ENCODE results near the gene FAM83E.

FAM83E gene

DNA sequence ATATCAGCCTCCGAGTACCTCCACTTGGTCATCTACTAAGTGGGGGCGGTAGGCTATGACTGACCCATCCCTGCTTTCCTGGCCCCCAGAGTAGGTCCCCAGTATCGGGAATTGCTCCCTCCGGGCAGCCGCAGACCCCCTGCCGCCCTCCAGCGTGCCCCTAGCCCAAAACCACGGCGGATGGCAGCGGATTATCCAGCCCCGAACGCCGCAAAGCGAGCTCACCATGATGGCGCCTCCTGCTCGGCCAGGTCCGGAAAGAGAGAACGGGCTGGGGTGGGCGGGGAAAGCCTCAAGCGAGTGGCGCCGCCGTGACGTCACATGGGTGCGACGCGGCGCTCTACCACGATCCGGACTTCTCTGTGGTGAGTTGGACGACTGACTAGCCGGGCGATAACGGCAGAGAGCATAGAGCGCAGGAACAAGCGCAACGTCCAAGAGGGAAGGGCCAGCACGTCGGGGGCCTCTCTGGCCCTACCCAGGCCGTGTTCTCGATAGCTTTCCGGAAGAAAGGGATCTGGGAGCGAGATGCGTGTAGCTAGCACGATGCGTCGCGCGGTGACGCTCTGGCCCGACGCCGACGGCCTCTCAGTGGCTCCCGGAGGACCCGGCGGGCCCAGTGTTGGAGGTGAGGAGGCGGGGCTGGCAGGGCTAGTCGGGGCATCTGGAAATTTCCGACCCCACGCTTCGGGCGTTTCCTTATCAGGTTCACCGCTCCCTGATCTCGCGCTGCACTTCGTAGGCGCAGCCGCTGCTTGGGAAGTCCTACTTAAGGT lies 4.2 kb upstream of the FAM83E start, which contains the start of the genes RPL18 and SPHK2:
RPL18 (minus strand) TSS at position 263 of the 776 bp plus-strand sequence; CDS start at position 228, 35 bp downstream.
SPHK2 (plus strand) TSS at position 591 of the 776 bp plus-strand sequence. CDS start 1,009 bp downstream, outside the sequence.
- Histone ChIP-seq H3K4me3 (peak within 1 kb of the TSS; percentile 72 to 81), H3K9me3 (no peaks in the 10 kb centered on the region), H3K27me3 (no peaks in the 10 kb centered on the region), H3K36me3 (peaks cover 24 to 40% (median 31%) of the 10 kb centered on the region in 3 donors), H3K4me1 (peaks cover 0 to 63% (median 33%) of the 10 kb centered on the region in 4 donors), H3K27ac (peak within 1 kb of the TSS; percentile 86 to 91)
- DNase-seq = peak; percentile 98 to 99
- TF ChIP-seq, protein P1, sequence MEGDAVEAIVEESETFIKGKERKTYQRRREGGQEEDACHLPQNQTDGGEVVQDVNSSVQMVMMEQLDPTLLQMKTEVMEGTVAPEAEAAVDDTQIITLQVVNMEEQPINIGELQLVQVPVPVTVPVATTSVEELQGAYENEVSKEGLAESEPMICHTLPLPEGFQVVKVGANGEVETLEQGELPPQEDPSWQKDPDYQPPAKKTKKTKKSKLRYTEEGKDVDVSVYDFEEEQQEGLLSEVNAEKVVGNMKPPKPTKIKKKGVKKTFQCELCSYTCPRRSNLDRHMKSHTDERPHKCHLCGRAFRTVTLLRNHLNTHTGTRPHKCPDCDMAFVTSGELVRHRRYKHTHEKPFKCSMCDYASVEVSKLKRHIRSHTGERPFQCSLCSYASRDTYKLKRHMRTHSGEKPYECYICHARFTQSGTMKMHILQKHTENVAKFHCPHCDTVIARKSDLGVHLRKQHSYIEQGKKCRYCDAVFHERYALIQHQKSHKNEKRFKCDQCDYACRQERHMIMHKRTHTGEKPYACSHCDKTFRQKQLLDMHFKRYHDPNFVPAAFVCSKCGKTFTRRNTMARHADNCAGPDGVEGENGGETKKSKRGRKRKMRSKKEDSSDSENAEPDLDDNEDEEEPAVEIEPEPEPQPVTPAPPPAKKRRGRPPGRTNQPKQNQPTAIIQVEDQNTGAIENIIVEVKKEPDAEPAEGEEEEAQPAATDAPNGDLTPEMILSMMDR (IDR thresholded peaks at IDR 0.05) = peak in 1 of 2 experiments; percentile 7
- intact Hi-C loops (cut with DNase I; ENCODE audit: low total_unique reads) = no loop called here

DNA sequence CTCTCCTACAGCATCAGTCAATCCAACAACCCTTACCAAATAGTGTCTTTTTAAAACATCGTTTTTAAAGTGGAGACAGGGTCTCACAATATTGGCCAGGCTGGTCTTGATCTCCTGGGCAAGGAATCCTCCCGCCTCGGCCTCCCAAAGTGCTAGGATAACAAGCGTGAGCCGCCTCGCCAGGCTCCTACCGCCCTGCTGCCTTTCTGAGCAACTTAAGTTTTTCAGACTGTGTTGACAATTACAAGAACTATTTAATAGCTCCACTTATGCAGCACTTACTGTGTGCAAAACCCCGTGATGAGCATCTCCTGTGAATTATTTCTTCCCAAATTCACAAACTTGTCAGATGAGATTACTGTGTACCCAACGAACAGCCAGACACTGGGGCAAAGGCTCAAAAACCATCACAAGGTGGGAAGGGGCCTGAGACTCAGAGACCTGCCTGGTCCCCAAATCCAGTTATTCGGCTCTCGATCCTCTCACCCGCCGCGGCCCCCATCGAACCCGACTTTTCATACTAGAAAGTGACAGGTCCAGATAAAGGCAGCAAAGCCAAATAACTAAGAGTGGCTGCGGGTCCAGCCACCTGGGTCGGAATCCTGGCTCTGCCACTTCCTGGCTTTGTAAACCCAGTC lies 3.5 kb upstream of the FAM83E start:
- H3K4me1 ChIP-seq = peaks cover 0 to 64% (median 28%) of the 10 kb centered on the region in 4 donors
- peak in 1 of 2 donors; percentile 67 for DNase-seq
- H3K27me3 ChIP-seq = no peaks in the 10 kb centered on the region
- H3K36me3 ChIP-seq = peaks cover 24 to 40% (median 31%) of the 10 kb centered on the region in 3 donors
- H3K9me3 ChIP-seq = no peaks in the 10 kb centered on the region
- peak overlapping the region; percentile 72 to 81 for H3K4me3 ChIP-seq
- intact Hi-C loops (cut with DNase I; ENCODE audit: low total_unique reads) = no loop called here
- TF ChIP-seq, protein P1 (IDR thresholded peaks at IDR 0.05) = no peak
- H3K27ac ChIP-seq = peak overlapping the region; percentile 86 to 91

DNA sequence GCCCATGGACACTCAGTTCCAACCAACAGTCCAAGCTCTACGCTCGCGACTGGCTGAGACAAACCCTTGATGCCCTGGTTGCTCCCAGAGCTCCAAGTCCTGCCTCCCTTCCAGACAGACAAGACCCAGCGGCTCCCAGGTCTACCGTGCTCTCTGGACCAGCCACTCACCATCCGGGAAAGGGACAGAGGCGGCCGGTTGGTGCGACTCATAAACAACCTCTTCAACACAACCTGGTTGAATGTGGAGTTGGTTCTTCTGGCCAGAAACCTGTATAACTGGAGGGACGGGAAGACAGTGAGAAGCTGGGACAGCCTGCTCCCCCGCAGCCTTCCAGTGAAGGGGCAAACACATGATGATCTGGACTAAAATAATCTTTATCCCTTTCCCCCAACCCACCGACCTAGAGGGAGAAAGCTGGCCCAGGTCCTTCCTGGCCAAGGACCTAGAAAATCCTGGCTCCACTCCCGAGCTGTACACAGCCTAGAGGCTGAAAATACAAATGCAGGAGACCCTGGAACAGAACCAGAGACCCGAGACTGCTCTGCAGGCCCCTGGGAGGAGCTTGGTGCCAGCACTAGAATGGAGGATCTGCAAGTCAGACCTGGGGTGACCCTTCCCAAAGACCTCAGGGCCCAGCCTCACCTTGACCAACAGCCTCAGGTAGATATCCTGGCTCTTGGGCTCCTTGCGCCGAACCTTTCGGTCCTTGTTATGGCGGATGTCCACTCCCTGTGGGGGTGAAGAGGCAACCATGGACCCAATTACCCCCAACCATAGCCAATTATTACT lies 2.5 kb upstream of the FAM83E start:
- peak overlapping the region; percentile 72 to 81 for H3K4me3 ChIP-seq
- DNase-seq = peak in 1 of 2 donors; percentile 60
- peaks cover 24 to 35% (median 31%) of the 10 kb centered on the region in 3 donors for H3K36me3 ChIP-seq
- intact Hi-C loops (cut with DNase I; ENCODE audit: low total_unique reads) = no loop called here
- no peaks in the 10 kb centered on the region for H3K9me3 ChIP-seq
- TF ChIP-seq, protein P1 (IDR thresholded peaks at IDR 0.05) = no peak
- H3K27ac ChIP-seq = peak overlapping the region in 1 of 2 donors; percentile 91
- peaks cover 0 to 62% (median 22%) of the 10 kb centered on the region in 4 donors for H3K4me1 ChIP-seq
- H3K27me3 ChIP-seq = no peaks in the 10 kb centered on the region

DNA sequence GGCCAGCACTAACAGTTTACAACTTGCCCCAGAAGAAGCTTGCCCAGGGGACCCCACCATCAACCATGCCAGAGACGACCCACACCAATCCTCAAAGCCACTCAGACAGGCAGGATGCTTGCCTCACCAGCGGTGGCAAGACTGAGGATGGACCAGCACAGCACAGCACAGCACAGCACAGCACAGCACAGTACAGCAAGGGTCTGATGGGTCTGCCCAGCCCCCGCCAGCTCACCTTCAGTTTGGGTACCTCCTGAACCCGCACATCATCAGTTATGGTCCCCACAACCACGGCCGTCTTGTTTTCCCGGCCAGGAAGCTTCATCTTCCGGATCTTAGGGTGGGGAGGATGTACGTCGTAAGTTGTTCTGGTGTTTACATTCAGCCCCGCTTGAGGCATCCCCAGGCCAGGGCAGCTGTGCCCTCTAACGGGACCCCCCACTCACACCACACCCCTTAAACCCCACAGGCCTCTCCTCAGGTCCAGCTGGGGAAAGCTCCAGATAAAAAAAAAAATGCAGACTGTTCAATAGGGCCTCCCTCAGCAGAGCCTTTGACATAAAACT lies 1.7 kb upstream of the FAM83E start:
- Histone ChIP-seq H3K4me1 (peaks cover 0 to 62% (median 22%) of the 10 kb centered on the region in 4 donors), H3K9me3 (no peaks in the 10 kb centered on the region), H3K27ac (no peak overlapping the region), H3K4me3 (no peak overlapping the region), H3K36me3 (peaks cover 24 to 33% (median 31%) of the 10 kb centered on the region in 3 donors), H3K27me3 (no peaks in the 10 kb centered on the region)
- TF ChIP-seq, protein P1 (IDR thresholded peaks at IDR 0.05) = no peak
- DNase-seq = no peak
- intact Hi-C loops (cut with DNase I; ENCODE audit: low total_unique reads) = no loop called here

DNA sequence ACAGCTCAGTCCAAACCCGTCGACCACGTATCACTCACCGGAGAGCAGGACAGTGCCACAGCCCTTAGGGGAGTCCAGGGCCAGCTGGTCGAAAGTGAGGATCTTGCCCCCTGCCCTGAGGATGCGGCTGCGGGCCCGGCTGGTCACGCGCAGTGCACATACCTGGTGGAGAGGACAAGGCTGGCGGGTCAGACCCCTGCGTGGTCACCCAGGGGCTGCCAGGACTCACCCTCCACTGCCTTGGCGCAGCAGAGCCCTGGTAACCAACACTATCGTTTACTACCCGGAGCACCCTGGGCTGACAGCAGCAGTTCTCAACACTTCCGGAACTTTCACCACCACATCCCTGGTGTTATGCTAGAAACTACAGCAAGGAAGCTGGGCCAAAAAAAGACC lies 1.2 kb upstream of the FAM83E start:
- H3K27me3 ChIP-seq = no peaks in the 10 kb centered on the region
- peaks cover 0 to 62% (median 22%) of the 10 kb centered on the region in 4 donors for H3K4me1 ChIP-seq
- peaks cover 24 to 33% (median 31%) of the 10 kb centered on the region in 3 donors for H3K36me3 ChIP-seq
- no peak overlapping the region for H3K27ac ChIP-seq
- H3K9me3 ChIP-seq = no peaks in the 10 kb centered on the region
- peak in 1 of 2 donors; percentile 61 for DNase-seq
- intact Hi-C loops (cut with DNase I; ENCODE audit: low total_unique reads) = no loop called here
- TF ChIP-seq, protein P1 (IDR thresholded peaks at IDR 0.05) = no peak
- no peak overlapping the region for H3K4me3 ChIP-seq
